ENCODE data around the gene VAMP1.

GRCh38 chr12:6500466-6500865 lies 30.0 kb upstream of the VAMP1 start:
- no peak for TF ChIP-seq EZH2 (IDR thresholded peaks at IDR 0.05; ENCODE audit: borderline replicate concordance, low read length)
- TF ChIP-seq, protein P1, sequence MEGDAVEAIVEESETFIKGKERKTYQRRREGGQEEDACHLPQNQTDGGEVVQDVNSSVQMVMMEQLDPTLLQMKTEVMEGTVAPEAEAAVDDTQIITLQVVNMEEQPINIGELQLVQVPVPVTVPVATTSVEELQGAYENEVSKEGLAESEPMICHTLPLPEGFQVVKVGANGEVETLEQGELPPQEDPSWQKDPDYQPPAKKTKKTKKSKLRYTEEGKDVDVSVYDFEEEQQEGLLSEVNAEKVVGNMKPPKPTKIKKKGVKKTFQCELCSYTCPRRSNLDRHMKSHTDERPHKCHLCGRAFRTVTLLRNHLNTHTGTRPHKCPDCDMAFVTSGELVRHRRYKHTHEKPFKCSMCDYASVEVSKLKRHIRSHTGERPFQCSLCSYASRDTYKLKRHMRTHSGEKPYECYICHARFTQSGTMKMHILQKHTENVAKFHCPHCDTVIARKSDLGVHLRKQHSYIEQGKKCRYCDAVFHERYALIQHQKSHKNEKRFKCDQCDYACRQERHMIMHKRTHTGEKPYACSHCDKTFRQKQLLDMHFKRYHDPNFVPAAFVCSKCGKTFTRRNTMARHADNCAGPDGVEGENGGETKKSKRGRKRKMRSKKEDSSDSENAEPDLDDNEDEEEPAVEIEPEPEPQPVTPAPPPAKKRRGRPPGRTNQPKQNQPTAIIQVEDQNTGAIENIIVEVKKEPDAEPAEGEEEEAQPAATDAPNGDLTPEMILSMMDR (IDR thresholded peaks at IDR 0.05; ENCODE audit: low read length) = no peak
